WTC11 (cell line): ENCODE data around the gene NCMAP. TPM values are rescaled to one million over a fixed set of nuclear protein-coding genes. Genes with fewer than 3 reads are reported as not detected.

ENCODE experiments used
- ATAC-seq: fragments of 200-7000 bp; cut with Tn5 transposase; 2 replicates; pipeline ENCODE4 v1.10.0; 2021; ENCODE audit warnings: mild to moderate bottlenecking, moderate library complexity
- CTCF ChIA-PET: fragments of 300-600 bp; sonication (Branson Sonifier 250); formaldehyde crosslinking; loops from one replicate; lab custom pipeline; 2021; ENCODE audit warnings: antibody characterized with exemption; lab: Charles Lee
- POLR2A ChIA-PET: fragments of 350-600 bp; sonication (Branson Sonifier 250); formaldehyde crosslinking; loops from one replicate; lab custom pipeline; 2021; ENCODE audit warnings: antibody characterized with exemption; lab: Charles Lee
- DNase-seq: peaks from one replicate; pipeline ENCODE4 v3.0.0; 2021; ENCODE audit warnings: low spot score
- H3K27ac Mint-ChIP-seq: 2 replicates; pipeline ENCODE4 v1.8.0; 2021; ENCODE audit warnings: mixed read lengths
- H3K27me3 Mint-ChIP-seq: 2 replicates; pipeline ENCODE4 v1.8.0; 2021; ENCODE audit warnings: low read depth, mild to moderate bottlenecking, moderate library complexity, mixed read lengths
- H3K36me3 Mint-ChIP-seq: 2 replicates; pipeline ENCODE4 v1.8.0; 2021; ENCODE audit warnings: mixed read lengths
- H3K4me1 Mint-ChIP-seq: 2 replicates; pipeline ENCODE4 v1.8.0; 2022; ENCODE audit warnings: mixed read lengths
- H3K4me3 Mint-ChIP-seq: 2 replicates; pipeline ENCODE4 v1.8.0; 2021; ENCODE audit warnings: mild to moderate bottlenecking, moderate library complexity, mixed read lengths
- H3K9me3 Mint-ChIP-seq: 2 replicates; pipeline ENCODE4 v1.8.0; 2021; ENCODE audit warnings: mixed read lengths
- ATF1 ChIP-seq: sonication (generic); formaldehyde crosslinking; IDR thresholded peaks from 2 replicates; pipeline ENCODE4 v1.8.1; 2023; ENCODE audit warnings: mild to moderate bottlenecking, moderate library complexity, missing genetic modification reagents
- CREB1 ChIP-seq: sonication (generic); formaldehyde crosslinking; IDR thresholded peaks from 2 replicates; pipeline ENCODE4 v1.8.0; 2023; ENCODE audit warnings: mild to moderate bottlenecking, missing genetic modification reagents
- GABPB1 ChIP-seq: sonication (generic); formaldehyde crosslinking; IDR thresholded peaks from 2 replicates; pipeline ENCODE4 v1.8.1; 2023; ENCODE audit warnings: mild to moderate bottlenecking, missing genetic modification reagents
- IRF2 ChIP-seq: sonication (generic); formaldehyde crosslinking; IDR thresholded peaks from 2 replicates; pipeline ENCODE4 v1.8.0; 2022; ENCODE audit warnings: low read depth, missing genetic modification reagents, borderline replicate concordance
- NR1H2 ChIP-seq: sonication (generic); formaldehyde crosslinking; IDR thresholded peaks from 2 replicates; pipeline ENCODE4 v1.9.0; 2021; ENCODE audit warnings: mild to moderate bottlenecking, moderate library complexity, missing genetic modification reagents
- OVOL2 ChIP-seq: fragments of 250-450 bp; sonication (Bioruptor Pico); IDR thresholded peaks from 2 replicates; pipeline ENCODE4 v1.9.0; 2021; ENCODE audit warnings: mild to moderate bottlenecking, borderline replicate concordance
- RELA ChIP-seq: sonication (generic); formaldehyde crosslinking; IDR thresholded peaks from 2 replicates; pipeline ENCODE4 v1.8.1; 2022; ENCODE audit warnings: missing genetic modification reagents, mild to moderate bottlenecking, borderline replicate concordance
- TEAD4 ChIP-seq: sonication (generic); formaldehyde crosslinking; IDR thresholded peaks from 2 replicates; pipeline ENCODE4 v1.8.0; 2022; ENCODE audit warnings: mild to moderate bottlenecking, missing genetic modification reagents
- ZNF121 ChIP-seq: sonication (generic); formaldehyde crosslinking; IDR thresholded peaks from 2 replicates; pipeline ENCODE4 v1.8.0; 2023; ENCODE audit warnings: missing genetic modification reagents
- ZNF219 ChIP-seq: sonication (generic); formaldehyde crosslinking; IDR thresholded peaks from 2 replicates; pipeline ENCODE4 v1.8.0; 2023; ENCODE audit warnings: missing genetic modification reagents, mild to moderate bottlenecking, borderline replicate concordance
- total RNA-seq: library from RNA; stranded (reverse); gene quantifications from 3 replicates; pipeline ENCODE4 v1.2.3, GENCODE V29; 2021
- TF ChIP-seq, protein P1 (sequence below): fragments of 250-450 bp; sonication (Bioruptor Pico); IDR thresholded peaks from 2 replicates; pipeline ENCODE4 v1.9.0; 2021; ENCODE audit warnings: mild to moderate bottlenecking
- TF ChIP-seq, protein P2 (sequence below): sonication (generic); formaldehyde crosslinking; IDR thresholded peaks from 2 replicates; pipeline ENCODE4 v1.8.1; 2023; ENCODE audit warnings: mild to moderate bottlenecking, missing genetic modification reagents, borderline replicate concordance
- TF ChIP-seq, protein P3 (sequence below): sonication (generic); formaldehyde crosslinking; IDR thresholded peaks from 2 replicates; pipeline ENCODE4 v1.8.0; 2022; ENCODE audit warnings: mild to moderate bottlenecking, missing genetic modification reagents
- TF ChIP-seq, protein P4 (sequence below): fragments of 200-600 bp; IDR thresholded peaks from 2 replicates; pipeline ENCODE4 v1.8.0; 2022; ENCODE audit warnings: antibody characterized with exemption

NCMAP gene
- total RNA-seq, 1 experiment from 2014 or later: 0.26 TPM

DNA sequence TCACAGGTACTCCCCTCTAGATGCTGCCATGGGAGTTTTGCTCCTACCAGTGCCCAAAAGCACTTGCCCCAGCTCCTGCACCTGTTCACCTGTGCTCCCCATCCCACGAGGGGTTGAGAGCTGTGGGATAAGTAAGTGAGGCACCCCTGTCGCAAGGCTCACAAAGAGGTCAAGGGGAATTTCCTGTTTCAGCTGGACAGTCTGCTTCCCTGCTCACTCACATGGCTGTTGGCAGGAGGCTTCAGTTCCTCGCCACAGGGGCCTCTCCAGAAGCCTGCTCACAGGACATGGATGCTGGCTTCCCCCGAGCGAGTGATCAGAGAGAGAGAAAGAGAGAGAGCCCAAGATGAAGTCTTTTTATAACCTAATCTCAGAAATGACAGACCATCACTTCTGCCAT, 8.7 kb upstream of the NCMAP start:
- Mint-ChIP-seq H3K4me3 (no peak overlapping the region), H3K27me3 (no peaks in the 10 kb centered on the region), H3K27ac (no peak overlapping the region), H3K9me3 (no peaks in the 10 kb centered on the region), H3K4me1 (peaks cover 16% of the 10 kb centered on the region), H3K36me3 (no peaks in the 10 kb centered on the region)
- ChIA-PET CTCF (interaction anchor here (3.5 kb wide), 1 partner anchor 40 kb away, joined by 25 read pairs; no protein-coding TSS in a partner anchor), POLR2A (no interaction called here)
- ATAC-seq (no peak), DNase-seq (no peak)
- TF ChIP-seq ZNF121 (no peak), RELA (CRISPR knock-in tag) (no peak), CREB1 (CRISPR knock-in tag) (no peak), IRF2 (CRISPR knock-in tag) (no peak)
- TF ChIP-seq, protein P1, sequence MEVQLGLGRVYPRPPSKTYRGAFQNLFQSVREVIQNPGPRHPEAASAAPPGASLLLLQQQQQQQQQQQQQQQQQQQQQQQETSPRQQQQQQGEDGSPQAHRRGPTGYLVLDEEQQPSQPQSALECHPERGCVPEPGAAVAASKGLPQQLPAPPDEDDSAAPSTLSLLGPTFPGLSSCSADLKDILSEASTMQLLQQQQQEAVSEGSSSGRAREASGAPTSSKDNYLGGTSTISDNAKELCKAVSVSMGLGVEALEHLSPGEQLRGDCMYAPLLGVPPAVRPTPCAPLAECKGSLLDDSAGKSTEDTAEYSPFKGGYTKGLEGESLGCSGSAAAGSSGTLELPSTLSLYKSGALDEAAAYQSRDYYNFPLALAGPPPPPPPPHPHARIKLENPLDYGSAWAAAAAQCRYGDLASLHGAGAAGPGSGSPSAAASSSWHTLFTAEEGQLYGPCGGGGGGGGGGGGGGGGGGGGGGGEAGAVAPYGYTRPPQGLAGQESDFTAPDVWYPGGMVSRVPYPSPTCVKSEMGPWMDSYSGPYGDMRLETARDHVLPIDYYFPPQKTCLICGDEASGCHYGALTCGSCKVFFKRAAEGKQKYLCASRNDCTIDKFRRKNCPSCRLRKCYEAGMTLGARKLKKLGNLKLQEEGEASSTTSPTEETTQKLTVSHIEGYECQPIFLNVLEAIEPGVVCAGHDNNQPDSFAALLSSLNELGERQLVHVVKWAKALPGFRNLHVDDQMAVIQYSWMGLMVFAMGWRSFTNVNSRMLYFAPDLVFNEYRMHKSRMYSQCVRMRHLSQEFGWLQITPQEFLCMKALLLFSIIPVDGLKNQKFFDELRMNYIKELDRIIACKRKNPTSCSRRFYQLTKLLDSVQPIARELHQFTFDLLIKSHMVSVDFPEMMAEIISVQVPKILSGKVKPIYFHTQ (CRISPR knock-in tag): no peak
- TF ChIP-seq, protein P2, sequence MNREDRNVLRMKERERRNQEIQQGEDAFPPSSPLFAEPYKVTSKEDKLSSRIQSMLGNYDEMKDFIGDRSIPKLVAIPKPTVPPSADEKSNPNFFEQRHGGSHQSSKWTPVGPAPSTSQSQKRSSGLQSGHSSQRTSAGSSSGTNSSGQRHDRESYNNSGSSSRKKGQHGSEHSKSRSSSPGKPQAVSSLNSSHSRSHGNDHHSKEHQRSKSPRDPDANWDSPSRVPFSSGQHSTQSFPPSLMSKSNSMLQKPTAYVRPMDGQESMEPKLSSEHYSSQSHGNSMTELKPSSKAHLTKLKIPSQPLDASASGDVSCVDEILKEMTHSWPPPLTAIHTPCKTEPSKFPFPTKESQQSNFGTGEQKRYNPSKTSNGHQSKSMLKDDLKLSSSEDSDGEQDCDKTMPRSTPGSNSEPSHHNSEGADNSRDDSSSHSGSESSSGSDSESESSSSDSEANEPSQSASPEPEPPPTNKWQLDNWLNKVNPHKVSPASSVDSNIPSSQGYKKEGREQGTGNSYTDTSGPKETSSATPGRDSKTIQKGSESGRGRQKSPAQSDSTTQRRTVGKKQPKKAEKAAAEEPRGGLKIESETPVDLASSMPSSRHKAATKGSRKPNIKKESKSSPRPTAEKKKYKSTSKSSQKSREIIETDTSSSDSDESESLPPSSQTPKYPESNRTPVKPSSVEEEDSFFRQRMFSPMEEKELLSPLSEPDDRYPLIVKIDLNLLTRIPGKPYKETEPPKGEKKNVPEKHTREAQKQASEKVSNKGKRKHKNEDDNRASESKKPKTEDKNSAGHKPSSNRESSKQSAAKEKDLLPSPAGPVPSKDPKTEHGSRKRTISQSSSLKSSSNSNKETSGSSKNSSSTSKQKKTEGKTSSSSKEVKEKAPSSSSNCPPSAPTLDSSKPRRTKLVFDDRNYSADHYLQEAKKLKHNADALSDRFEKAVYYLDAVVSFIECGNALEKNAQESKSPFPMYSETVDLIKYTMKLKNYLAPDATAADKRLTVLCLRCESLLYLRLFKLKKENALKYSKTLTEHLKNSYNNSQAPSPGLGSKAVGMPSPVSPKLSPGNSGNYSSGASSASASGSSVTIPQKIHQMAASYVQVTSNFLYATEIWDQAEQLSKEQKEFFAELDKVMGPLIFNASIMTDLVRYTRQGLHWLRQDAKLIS: no peak

DNA sequence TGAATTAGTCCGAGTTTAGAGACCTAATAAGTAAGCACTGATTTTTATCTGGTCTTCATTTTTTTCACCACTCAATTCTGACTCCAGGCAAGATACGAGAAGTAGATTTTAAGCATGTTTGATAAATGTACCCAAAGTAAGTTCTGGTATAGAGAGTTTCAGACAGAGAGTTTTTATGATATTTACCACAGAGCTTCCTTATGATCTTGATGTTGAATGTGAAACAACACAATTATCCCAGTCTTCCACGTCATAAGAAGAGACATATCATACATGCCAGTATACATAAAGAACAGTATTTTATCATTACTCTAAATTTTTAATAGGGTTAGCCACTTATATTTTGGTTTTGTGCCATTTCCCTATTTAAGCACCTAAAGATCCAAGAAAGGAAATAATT, 7.8 kb upstream of the NCMAP start:
- no peak for DNase-seq
- ChIA-PET CTCF (interaction anchor here (3.5 kb wide), 1 partner anchor 40 kb away, joined by 25 read pairs; no protein-coding TSS in a partner anchor), POLR2A (no interaction called here)
- TF ChIP-seq NR1H2 (CRISPR knock-in tag) (no peak), GABPB1 (no peak), ZNF219 (CRISPR knock-in tag) (no peak), OVOL2 (no peak), ATF1 (no peak), TEAD4 (CRISPR knock-in tag) (no peak)
- TF ChIP-seq, protein P3, sequence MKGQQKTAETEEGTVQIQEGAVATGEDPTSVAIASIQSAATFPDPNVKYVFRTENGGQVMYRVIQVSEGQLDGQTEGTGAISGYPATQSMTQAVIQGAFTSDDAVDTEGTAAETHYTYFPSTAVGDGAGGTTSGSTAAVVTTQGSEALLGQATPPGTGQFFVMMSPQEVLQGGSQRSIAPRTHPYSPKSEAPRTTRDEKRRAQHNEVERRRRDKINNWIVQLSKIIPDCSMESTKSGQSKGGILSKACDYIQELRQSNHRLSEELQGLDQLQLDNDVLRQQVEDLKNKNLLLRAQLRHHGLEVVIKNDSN (CRISPR knock-in tag): no peak
- TF ChIP-seq, protein P2: no peak
- TF ChIP-seq, protein P4, sequence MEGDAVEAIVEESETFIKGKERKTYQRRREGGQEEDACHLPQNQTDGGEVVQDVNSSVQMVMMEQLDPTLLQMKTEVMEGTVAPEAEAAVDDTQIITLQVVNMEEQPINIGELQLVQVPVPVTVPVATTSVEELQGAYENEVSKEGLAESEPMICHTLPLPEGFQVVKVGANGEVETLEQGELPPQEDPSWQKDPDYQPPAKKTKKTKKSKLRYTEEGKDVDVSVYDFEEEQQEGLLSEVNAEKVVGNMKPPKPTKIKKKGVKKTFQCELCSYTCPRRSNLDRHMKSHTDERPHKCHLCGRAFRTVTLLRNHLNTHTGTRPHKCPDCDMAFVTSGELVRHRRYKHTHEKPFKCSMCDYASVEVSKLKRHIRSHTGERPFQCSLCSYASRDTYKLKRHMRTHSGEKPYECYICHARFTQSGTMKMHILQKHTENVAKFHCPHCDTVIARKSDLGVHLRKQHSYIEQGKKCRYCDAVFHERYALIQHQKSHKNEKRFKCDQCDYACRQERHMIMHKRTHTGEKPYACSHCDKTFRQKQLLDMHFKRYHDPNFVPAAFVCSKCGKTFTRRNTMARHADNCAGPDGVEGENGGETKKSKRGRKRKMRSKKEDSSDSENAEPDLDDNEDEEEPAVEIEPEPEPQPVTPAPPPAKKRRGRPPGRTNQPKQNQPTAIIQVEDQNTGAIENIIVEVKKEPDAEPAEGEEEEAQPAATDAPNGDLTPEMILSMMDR: no peak
- no peak for ATAC-seq
- H3K4me1 Mint-ChIP-seq: peaks cover 19% of the 10 kb centered on the region
- H3K27ac Mint-ChIP-seq: no peak overlapping the region
- no peaks in the 10 kb centered on the region for H3K27me3 Mint-ChIP-seq
- H3K9me3 Mint-ChIP-seq: no peaks in the 10 kb centered on the region
- H3K36me3 Mint-ChIP-seq: no peaks in the 10 kb centered on the region
- H3K4me3 Mint-ChIP-seq: no peak overlapping the region
